B cell (primary cell): ENCODE measurements around the gene MBP. TPM values are rescaled to one million over a fixed set of nuclear protein-coding genes. Genes with fewer than 3 reads are reported as not detected.
A peak's percentile ranks its signal among the peaks of the same experiment; 100 is the strongest.

Source experiments
- ATAC-seq: fragments of 200-7000 bp; cut with Tn5 transposase; one replicate; pipeline ENCODE4 v1.10.0; 2021; ENCODE audit warnings: low read depth, mild to moderate bottlenecking, moderate number of reproducible peaks, moderate library complexity
- CTCF ChIA-PET: fragments of 350-600 bp; sonication (Branson Sonifier 250); formaldehyde crosslinking; loops from one replicate; lab custom pipeline; 2021; ENCODE audit warnings: antibody characterized with exemption, inconsistent platforms; lab: Charles Lee
- POLR2A ChIA-PET: fragments of 350-600 bp; sonication (Branson Sonifier 250); formaldehyde crosslinking; loops from one replicate; lab custom pipeline; 2021; ENCODE audit warnings: antibody characterized with exemption; lab: Charles Lee
- DNase-seq: peaks from one replicate; pipeline ENCODE4 v3.0.0; 2013
- H2AFZ ChIP-seq: 2 replicates; pipeline ENCODE4 v1.6.1; 2012; ENCODE audit warnings: mild to moderate bottlenecking, low read depth, low read length; ENCODE audit not compliant: insufficient read depth, poor library complexity, severe bottlenecking
- H3K27ac ChIP-seq, 2 donors: 1 replicate in 1 of 2; 2 replicates in 1 of 2; pipeline ENCODE4 v1.5.1; 2012 to 2013; ENCODE audit warnings: low read length in 2 of 2, mild to moderate bottlenecking in 2 of 2, moderate library complexity in 1 of 2
- H3K27me3 ChIP-seq, 4 experiments: fragments of 200-600 bp in 1 of 4; sonication (generic) in 1 of 4; replicated peaks in 1 of 4; 1 replicate in 2 of 4; 2 replicates in 2 of 4; pipeline versions ENCODE4 v1.6.1 to v1.7.0; 2013 to 2016; ENCODE audit warnings: low read length in 3 of 4, mild to moderate bottlenecking in 2 of 4, mixed read lengths in 1 of 4, moderate library complexity in 1 of 4; ENCODE audit not compliant: insufficient read depth in 4 of 4, control insufficient read depth in 3 of 4; ENCODE audit errors: control extremely low read depth in 1 of 4
- H3K36me3 ChIP-seq, 2 experiments: replicated peaks in 1 of 2; 1 replicate in 1 of 2; 2 replicates in 1 of 2; pipeline versions ENCODE4 v1.6.1 to v1.7.1; 2013; ENCODE audit warnings: low read length in 1 of 2; ENCODE audit not compliant: insufficient read depth in 2 of 2, control insufficient read depth in 1 of 2; ENCODE audit errors: control extremely low read depth in 1 of 2, extremely low read depth in 1 of 2
- H3K4me1 ChIP-seq, 2 donors: fragments of 200-600 bp in 1 of 2; sonication (generic) in 1 of 2; 1 replicate in 1 of 2; 2 replicates in 1 of 2; pipeline versions ENCODE4 v1.5.1 to v1.6.1; 2013 to 2017; ENCODE audit warnings: low read length in 2 of 2; ENCODE audit not compliant: control insufficient read depth in 2 of 2, insufficient read depth in 2 of 2
- H3K4me2 ChIP-seq: replicated peaks from 2 replicates; pipeline ENCODE3; 2012; ENCODE audit warnings: mild to moderate bottlenecking, low read depth, low read length; ENCODE audit not compliant: poor library complexity, severe bottlenecking
- H3K4me3 ChIP-seq, 5 experiments: fragments of 200-600 bp in 1 of 5; sonication (generic) in 1 of 5; 1 replicate in 3 of 5; 2 replicates in 2 of 5; pipeline versions ENCODE4 v1.5.1 to v1.7.0; 2011 to 2016; ENCODE audit warnings: low read length in 4 of 5, mild to moderate bottlenecking in 4 of 5, low read depth in 2 of 5, control low read depth in 1 of 5, moderate library complexity in 1 of 5; ENCODE audit not compliant: insufficient read depth in 1 of 5; ENCODE audit errors: control extremely low read depth in 1 of 5, extremely low read depth in 1 of 5
- H3K79me2 ChIP-seq: fragments of 200-600 bp; sonication (generic); one replicate; pipeline ENCODE4 v1.6.0; 2016; ENCODE audit warnings: low read length; ENCODE audit not compliant: control insufficient read depth, insufficient read depth
- H3K9ac ChIP-seq: fragments of 200-600 bp; sonication (generic); 2 replicates; pipeline ENCODE4 v1.6.1; 2017; ENCODE audit warnings: mild to moderate bottlenecking, low read length, moderate library complexity
- H3K9me3 ChIP-seq, 3 donors: one replicate each; pipeline versions ENCODE4 v1.6.1 to v1.7.1; 2013; ENCODE audit warnings: low read length in 2 of 3; ENCODE audit not compliant: control insufficient read depth in 2 of 3, insufficient read depth in 1 of 3; ENCODE audit errors: control extremely low read depth in 1 of 3
- H4K20me1 ChIP-seq: 2 replicates; pipeline ENCODE4 v1.6.0; 2012; ENCODE audit warnings: mild to moderate bottlenecking, low read length; ENCODE audit not compliant: insufficient read depth, control insufficient read depth, poor library complexity, severe bottlenecking
- H3K27ac Mint-ChIP-seq: one replicate; pipeline ENCODE4 v1.8.0; 2021; ENCODE audit warnings: mixed read lengths
- H3K27me3 Mint-ChIP-seq: one replicate; pipeline ENCODE4 v1.8.0; 2021; ENCODE audit warnings: mixed read lengths
- H3K4me1 Mint-ChIP-seq: one replicate; pipeline ENCODE4 v1.8.0; 2021; ENCODE audit warnings: mixed read lengths
- H3K4me3 Mint-ChIP-seq: one replicate; pipeline ENCODE4 v1.8.0; 2021; ENCODE audit warnings: mixed read lengths
- H3K9me3 Mint-ChIP-seq: one replicate; pipeline ENCODE4 v1.8.0; 2022; ENCODE audit warnings: mixed read lengths; ENCODE audit not compliant: insufficient read depth
- EZH2 ChIP-seq: IDR thresholded peaks from 2 replicates; pipeline ENCODE4 v1.6.1; 2012; ENCODE audit warnings: borderline replicate concordance, low read depth, mild to moderate bottlenecking, moderate library complexity, low read length; ENCODE audit not compliant: insufficient read depth, poor library complexity, severe bottlenecking
- WGBS: methylation state at CpG from one replicate; pipeline ENCODE4 v1.1.5; 2013; ENCODE audit warnings: missing lambda C conversion rate; ENCODE audit not compliant: insufficient coverage; 5-methylcytosine and 5-hydroxymethylcytosine counted together
- intact Hi-C: fragments of 100-400 bp; cut with micrococcal nuclease; formaldehyde crosslinking; loops from one replicate; pipeline ENCODE4 v1.10.0; 2022
- polyA plus RNA-seq: library from polyadenylated mRNA; depleted of rRNA; stranded (reverse); fragments of >200 nt; gene quantifications from 2 replicates; pipeline ENCODE4 v1.2.3, GENCODE V29; 2012
- total RNA-seq, 2 donors: library from RNA; stranded (reverse); fragments of 120-200 nt in 1 of 2; gene quantifications; 1 replicate in 1 of 2; 2 replicates in 1 of 2; pipeline versions ENCODE4 v1.2.3 to v1.2.4, GENCODE V29; 2013 to 2022
- TF ChIP-seq, protein P1 (sequence below): fragments of 200-600 bp; IDR thresholded peaks from one replicate; pipeline ENCODE4 v1.8.0; 2022; ENCODE audit warnings: antibody characterized with exemption, mild to moderate bottlenecking

The MBP gene
- total and polyA plus RNA-seq, 2 donors (not counting 1 experiment from before 2014, with no cell fraction given) = 30.1 to 192 TPM

DNA sequence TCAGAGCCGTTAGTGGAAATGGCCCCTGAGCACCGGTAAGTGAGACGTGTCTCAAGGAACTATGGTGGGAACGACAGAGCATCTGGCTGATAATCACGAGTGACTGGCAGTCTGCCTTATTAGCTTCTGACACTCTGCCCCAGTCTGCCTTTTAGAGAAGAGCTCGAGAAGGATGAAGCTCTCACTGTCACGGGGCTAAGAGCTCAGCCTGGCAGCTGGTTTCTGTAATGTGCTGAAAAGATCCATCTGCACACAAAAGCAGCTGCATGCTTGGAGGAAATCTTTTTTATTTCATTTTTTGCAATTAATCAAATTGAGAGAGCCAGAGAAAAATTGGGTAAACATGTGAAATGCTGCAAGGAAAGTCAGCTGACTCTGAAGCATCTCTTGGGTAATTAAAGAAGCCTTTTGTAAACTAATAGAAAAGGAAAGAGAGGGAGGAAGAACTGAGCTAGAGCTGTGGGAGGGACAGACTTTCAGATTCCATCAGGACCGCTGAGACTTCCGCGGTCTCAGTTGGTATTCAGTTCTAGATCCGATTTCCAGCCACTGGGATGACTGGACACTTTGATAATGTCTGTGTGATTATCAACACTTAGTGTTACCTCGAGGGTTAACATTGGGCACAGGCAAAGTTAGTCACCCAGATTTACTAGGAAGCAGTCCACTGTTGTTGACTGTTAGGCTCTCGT is 24.4 kb downstream of the MBP start:
- Histone ChIP-seq H3K36me3 (peaks cover 0 to 35% of the 10 kb centered on the region in 2 experiments), H3K9ac (no peak overlapping the region), H3K79me2 (peaks cover 60% of the 10 kb centered on the region), H3K27me3 (no peaks in the 10 kb centered on the region), H3K27ac (peak overlapping the region; percentile 21 to 70), H3K9me3 (peaks cover 0 to 4% (median 0%) of the 10 kb centered on the region in 3 donors), H3K4me2 (peak overlapping the region; percentile 31), H3K4me3 (no peak overlapping the region), H3K4me1 (peaks cover 41 to 47% of the 10 kb centered on the region in 2 donors), H2AFZ (no peak overlapping the region), H4K20me1 (peaks cover 53% of the 10 kb centered on the region)
- H3K9me3 Mint-ChIP-seq = no peaks in the 10 kb centered on the region
- H3K27me3 Mint-ChIP-seq = no peaks in the 10 kb centered on the region
- DNase-seq (peak; percentile 59), ATAC-seq (peak; percentile 48)
- ChIA-PET CTCF (interaction anchor here (0.5 to 2.3 kb wide), 11 partner anchors 13 to 108 kb away, joined by 3 to 12 read pairs (median 5); no protein-coding TSS in a partner anchor), POLR2A (interaction anchor here (0.5 to 2.3 kb wide), 4 partner anchors 22 to 39 kb away, joined by 3 to 6 read pairs (median 4); no protein-coding TSS in a partner anchor)
- peak overlapping the region; percentile 71 for H3K4me3 Mint-ChIP-seq
- peak overlapping the region; percentile 26 for H3K27ac Mint-ChIP-seq
- H3K4me1 Mint-ChIP-seq = peaks cover 66% of the 10 kb centered on the region
- intact Hi-C loops = loop anchor here (2.0 kb wide), 1 partner anchor 17 kb away; no protein-coding TSS in a partner anchor
- TF ChIP-seq, protein P1, sequence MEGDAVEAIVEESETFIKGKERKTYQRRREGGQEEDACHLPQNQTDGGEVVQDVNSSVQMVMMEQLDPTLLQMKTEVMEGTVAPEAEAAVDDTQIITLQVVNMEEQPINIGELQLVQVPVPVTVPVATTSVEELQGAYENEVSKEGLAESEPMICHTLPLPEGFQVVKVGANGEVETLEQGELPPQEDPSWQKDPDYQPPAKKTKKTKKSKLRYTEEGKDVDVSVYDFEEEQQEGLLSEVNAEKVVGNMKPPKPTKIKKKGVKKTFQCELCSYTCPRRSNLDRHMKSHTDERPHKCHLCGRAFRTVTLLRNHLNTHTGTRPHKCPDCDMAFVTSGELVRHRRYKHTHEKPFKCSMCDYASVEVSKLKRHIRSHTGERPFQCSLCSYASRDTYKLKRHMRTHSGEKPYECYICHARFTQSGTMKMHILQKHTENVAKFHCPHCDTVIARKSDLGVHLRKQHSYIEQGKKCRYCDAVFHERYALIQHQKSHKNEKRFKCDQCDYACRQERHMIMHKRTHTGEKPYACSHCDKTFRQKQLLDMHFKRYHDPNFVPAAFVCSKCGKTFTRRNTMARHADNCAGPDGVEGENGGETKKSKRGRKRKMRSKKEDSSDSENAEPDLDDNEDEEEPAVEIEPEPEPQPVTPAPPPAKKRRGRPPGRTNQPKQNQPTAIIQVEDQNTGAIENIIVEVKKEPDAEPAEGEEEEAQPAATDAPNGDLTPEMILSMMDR = no peak
- no peak for TF ChIP-seq EZH2
- 12% methylated on average over 12 of the region's 13 CpGs for WGBS

DNA sequence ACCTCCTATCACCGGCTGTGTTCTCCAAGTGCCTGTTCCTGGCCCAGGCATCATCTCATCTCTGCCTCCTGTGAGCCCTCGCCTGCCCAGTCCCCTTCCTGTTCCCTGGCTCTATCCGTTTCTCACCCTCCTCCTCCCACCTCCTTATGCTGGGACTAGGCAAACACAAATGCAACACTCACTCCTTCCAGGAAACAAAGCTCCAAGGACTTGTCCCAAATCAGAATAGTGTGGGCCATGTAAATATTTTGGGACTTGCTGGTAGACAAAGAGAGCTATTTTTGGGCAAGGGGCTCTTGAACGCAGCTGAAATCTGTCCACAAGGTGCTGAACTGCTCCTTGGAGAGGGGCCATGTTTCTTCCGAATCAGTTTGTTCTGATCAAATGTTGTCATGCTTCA is 25.3 kb downstream of the MBP start:
- H3K79me2 ChIP-seq = peaks cover 59% of the 10 kb centered on the region
- no peak overlapping the region for H3K4me3 ChIP-seq
- Mint-ChIP-seq H3K27me3 (no peaks in the 10 kb centered on the region), H3K27ac (peak overlapping the region; percentile 77), H3K4me3 (peak overlapping the region; percentile 59), H3K9me3 (no peaks in the 10 kb centered on the region), H3K4me1 (peaks cover 69% of the 10 kb centered on the region)
- intact Hi-C loops = no loop called here
- H3K27me3 ChIP-seq = no peaks in the 10 kb centered on the region
- H3K9ac ChIP-seq = no peak overlapping the region
- ChIA-PET CTCF (interaction anchor here (0.9 to 2.3 kb wide), 7 partner anchors 10 to 107 kb away, joined by 4 to 12 read pairs (median 5); no protein-coding TSS in a partner anchor), POLR2A (interaction anchor here (0.7 to 2.3 kb wide), 3 partner anchors 22 to 38 kb away, joined by 3 to 6 read pairs (median 5); no protein-coding TSS in a partner anchor)
- no peak overlapping the region for H2AFZ ChIP-seq
- H3K36me3 ChIP-seq = peaks cover 0 to 37% of the 10 kb centered on the region in 2 experiments
- peaks cover 52% of the 10 kb centered on the region for H4K20me1 ChIP-seq
- no peak for DNase-seq
- H3K27ac ChIP-seq = peak overlapping the region in 1 of 2 donors; percentile 70
- ATAC-seq = no peak
- TF ChIP-seq, protein P1 = no peak
- no peak for TF ChIP-seq EZH2
- peaks cover 50 to 56% of the 10 kb centered on the region in 2 donors for H3K4me1 ChIP-seq
- 61% methylated on average over 3 of the region's 5 CpGs for WGBS
- H3K4me2 ChIP-seq = peak overlapping the region; percentile 31
- peaks cover 0 to 4% (median 0%) of the 10 kb centered on the region in 3 donors for H3K9me3 ChIP-seq
